Gastrocnemius medialis (tissue), 4 donors: ENCODE results near the gene MTRR. TPM values are rescaled to one million over a fixed set of nuclear protein-coding genes. Genes with fewer than 3 reads are reported as not detected.

Source experiments
- ATAC-seq, 2 donors: fragments of 150-250 bp; one replicate each; pipeline ENCODE4 v1.9.1; 2016
- DNase-seq, 2 donors: peaks; one replicate each; pipeline ENCODE4 v3.0.0-alpha.2; 2019
- H3K27ac ChIP-seq, 4 donors: fragments of 200-600 bp; sonication (generic); 1 replicate in 1 of 4; 2 replicates in 3 of 4; pipeline ENCODE4 v1.5.1; 2016 to 2018; ENCODE audit warnings: mild to moderate bottlenecking in 2 of 4, moderate library complexity in 1 of 4
- H3K27me3 ChIP-seq, 3 donors: fragments of 200-600 bp; sonication (generic) in 2 of 3; 1 replicate in 1 of 3; 2 replicates in 2 of 3; pipeline versions ENCODE4 v1.5.1 to v1.6.0; 2016 to 2019; ENCODE audit warnings: mild to moderate bottlenecking in 1 of 3, moderate library complexity in 1 of 3
- H3K36me3 ChIP-seq, 2 donors: fragments of 200-600 bp; sonication (generic) in 1 of 2; one replicate each; pipeline ENCODE4 v1.5.1; 2017 to 2018
- H3K4me1 ChIP-seq, 2 donors: fragments of 200-600 bp; sonication (generic) in 1 of 2; one replicate each; pipeline ENCODE4 v1.5.1; 2016 to 2017; ENCODE audit warnings: mild to moderate bottlenecking in 2 of 2
- H3K4me3 ChIP-seq, 4 donors: fragments of 200-600 bp; sonication (generic) in 3 of 4; 1 replicate in 1 of 4; 2 replicates in 3 of 4; pipeline ENCODE4 v1.5.1; 2016 to 2019; ENCODE audit warnings: mild to moderate bottlenecking in 2 of 4
- H3K9me3 ChIP-seq, 3 donors: fragments of 200-600 bp; sonication (generic) in 2 of 3; 1 replicate in 1 of 3; 2 replicates in 2 of 3; pipeline ENCODE4 v1.5.1; 2016 to 2019
- CTCF ChIP-seq, 5 experiments: fragments of 450-650 bp in 3 of 5; fragments of 200-600 bp in 2 of 5; sonication (generic) in 2 of 5; IDR thresholded peaks in 4 of 5; conservative IDR thresholded peaks in 1 of 5; 1 replicate in 4 of 5; 2 replicates in 1 of 5; pipeline ENCODE4 v1.5.1; 2016 to 2019; ENCODE audit warnings: antibody characterized with exemption in 5 of 5, mild to moderate bottlenecking in 3 of 5, moderate library complexity in 3 of 5
- POLR2A ChIP-seq, 2 donors: fragments of 450-650 bp; IDR thresholded peaks; one replicate each; pipeline ENCODE4 v1.6.1; 2017; ENCODE audit warnings: antibody characterized with exemption in 2 of 2, mild to moderate bottlenecking in 2 of 2, moderate library complexity in 2 of 2
- in situ Hi-C, 4 donors: fragments of 200-750 bp; cut with MboI; loops; one replicate each; pipeline versions ENCODE4 v1.15.0 to v1.8.0; 2017; ENCODE audit warnings: low sequenced_read_pairs in 4 of 4
- intact Hi-C: fragments of 100-400 bp; cut with DNase I; formaldehyde crosslinking; loops from one replicate; pipeline ENCODE4 v1.15.1; 2023; ENCODE audit warnings: low total_unique reads
- total RNA-seq, 4 donors: library from RNA; depleted of rRNA; stranded (reverse); fragments of >200 nt; gene quantifications; one replicate each; pipeline versions ENCODE4 v1.1.0 to v1.2.3, GENCODE V29; 2016

MTRR gene
- total RNA-seq, 4 donors from 2014 or later: 27.9 to 75.1 (median 50.8) TPM

DNA sequence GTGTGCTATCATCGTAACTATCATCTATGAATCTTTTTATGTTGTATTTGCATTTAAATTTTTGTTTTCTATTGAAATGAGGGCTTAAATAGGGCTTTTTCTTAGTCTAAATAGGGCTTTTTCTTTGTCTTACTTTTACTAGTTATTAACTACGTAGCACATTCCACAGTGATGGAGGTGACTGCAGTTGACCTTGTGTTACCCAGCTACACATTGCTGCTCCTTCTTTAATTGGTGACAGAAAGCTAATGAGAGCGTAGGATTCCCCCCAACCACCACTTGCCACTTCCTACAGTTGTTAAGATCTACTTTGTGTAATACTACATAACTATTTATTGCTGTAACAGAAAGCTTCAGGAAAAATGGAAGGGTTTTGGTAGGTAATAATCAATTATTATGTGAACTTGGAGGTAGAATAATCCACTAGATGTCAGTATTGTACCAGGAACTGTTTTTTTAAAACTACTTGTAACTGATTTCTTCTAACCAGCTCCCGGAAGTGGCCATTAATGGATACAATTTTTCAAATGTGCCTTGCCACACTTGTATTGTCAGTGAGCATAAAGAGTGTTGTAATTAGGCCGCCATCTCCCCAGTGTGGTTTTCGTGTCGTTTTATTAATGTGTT, 18.0 kb downstream of the MTRR start:
- H3K27me3 ChIP-seq: no peaks in the 10 kb centered on the region
- intact Hi-C loops (no loop called here), in situ Hi-C loops (no loop called here)
- H3K27ac ChIP-seq: no peak overlapping the region
- H3K4me3 ChIP-seq: no peak overlapping the region
- no peaks in the 10 kb centered on the region for H3K4me1 ChIP-seq
- peaks cover 0 to 93% of the 10 kb centered on the region in 2 donors for H3K36me3 ChIP-seq
- no peaks in the 10 kb centered on the region for H3K9me3 ChIP-seq
- TF ChIP-seq CTCF (IDR thresholded peaks at IDR 0.05 in 4 of 5, conservative IDR thresholded peaks at IDR 0.05 in 1 of 5): peak in 3 of 5 experiments; percentile 12 to 46 (median 38)
- TF ChIP-seq POLR2A (IDR thresholded peaks at IDR 0.05): no peak
- no peak for DNase-seq
- ATAC-seq: no peak

DNA sequence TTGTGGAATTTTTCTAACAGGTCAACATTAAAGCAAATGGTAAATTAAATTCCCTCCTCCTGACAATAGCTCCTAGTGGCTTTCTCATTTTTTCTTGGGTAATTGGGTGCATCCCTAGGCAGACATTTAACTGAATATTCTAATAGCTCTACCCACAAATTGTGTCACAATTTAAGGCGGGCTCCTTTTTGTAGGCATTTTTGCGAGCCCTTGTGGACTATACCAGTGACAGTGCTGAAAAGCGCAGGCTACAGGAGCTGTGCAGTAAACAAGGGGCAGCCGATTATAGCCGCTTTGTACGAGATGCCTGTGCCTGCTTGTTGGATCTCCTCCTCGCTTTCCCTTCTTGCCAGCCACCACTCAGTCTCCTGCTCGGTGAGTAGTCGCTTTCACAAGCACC, 20.0 kb downstream of the MTRR start:
- in situ Hi-C loops: no loop called here
- no peak overlapping the region for H3K27ac ChIP-seq
- no peaks in the 10 kb centered on the region for H3K4me1 ChIP-seq
- ATAC-seq: no peak
- no peaks in the 10 kb centered on the region for H3K27me3 ChIP-seq
- peaks cover 0 to 93% of the 10 kb centered on the region in 2 donors for H3K36me3 ChIP-seq
- DNase-seq: no peak
- H3K9me3 ChIP-seq: no peaks in the 10 kb centered on the region
- intact Hi-C loops: no loop called here
- TF ChIP-seq POLR2A (IDR thresholded peaks at IDR 0.05) (no peak), CTCF (IDR thresholded peaks at IDR 0.05 in 4 of 5, conservative IDR thresholded peaks at IDR 0.05 in 1 of 5) (no peak)
- H3K4me3 ChIP-seq: no peak overlapping the region

DNA sequence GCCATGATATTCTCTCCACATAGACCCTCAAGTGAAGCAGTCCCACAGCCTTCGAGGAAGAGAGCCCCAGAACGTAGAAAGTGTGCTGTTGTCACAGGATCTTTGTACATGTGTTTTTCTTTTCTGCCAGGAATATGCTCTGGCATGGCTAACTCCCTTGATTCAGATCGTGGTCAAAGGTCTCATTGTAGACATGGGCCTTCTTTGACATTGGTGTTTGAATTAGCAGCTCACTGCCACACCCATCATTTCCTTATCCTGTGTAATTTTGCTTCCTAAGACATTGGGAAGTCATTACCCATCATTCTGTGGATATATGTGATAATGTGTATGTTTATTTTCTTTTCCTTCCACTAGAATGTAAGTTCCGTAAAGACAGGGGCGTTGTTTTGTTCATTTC, 25.5 kb downstream of the MTRR start:
- TF ChIP-seq CTCF (IDR thresholded peaks at IDR 0.05 in 4 of 5, conservative IDR thresholded peaks at IDR 0.05 in 1 of 5): no peak
- TF ChIP-seq POLR2A (IDR thresholded peaks at IDR 0.05): no peak
- no peak for DNase-seq
- Histone ChIP-seq H3K4me1 (no peaks in the 10 kb centered on the region), H3K27me3 (no peaks in the 10 kb centered on the region), H3K36me3 (peaks cover 0 to 97% of the 10 kb centered on the region in 2 donors), H3K4me3 (no peak overlapping the region), H3K9me3 (no peaks in the 10 kb centered on the region), H3K27ac (no peak overlapping the region)
- in situ Hi-C loops (no loop called here), intact Hi-C loops (no loop called here)
- no peak for ATAC-seq

GRCh38 chr5:7894860-7895259, 25.9 kb downstream of the MTRR start:
- TF ChIP-seq POLR2A (IDR thresholded peaks at IDR 0.05) (no peak), CTCF (IDR thresholded peaks at IDR 0.05 in 4 of 5, conservative IDR thresholded peaks at IDR 0.05 in 1 of 5) (no peak)
- no peak for DNase-seq
- no peak overlapping the region for H3K4me3 ChIP-seq
- H3K4me1 ChIP-seq: no peaks in the 10 kb centered on the region
- in situ Hi-C loops (no loop called here), intact Hi-C loops (no loop called here)
- no peaks in the 10 kb centered on the region for H3K9me3 ChIP-seq
- H3K27me3 ChIP-seq: no peaks in the 10 kb centered on the region
- H3K27ac ChIP-seq: no peak overlapping the region
- ATAC-seq: no peak
- peaks cover 0 to 97% of the 10 kb centered on the region in 2 donors for H3K36me3 ChIP-seq
